OCI-M2 (cell line): Measurements from ENCODE around the gene FAM181B.

Experiments used
- DNase-seq: peaks from one replicate; lab custom pipeline; 2025; ENCODE audit not compliant: unreplicated experiment; lab: John Stamatoyannopoulos, UW

Gene FAM181B

DNA sequence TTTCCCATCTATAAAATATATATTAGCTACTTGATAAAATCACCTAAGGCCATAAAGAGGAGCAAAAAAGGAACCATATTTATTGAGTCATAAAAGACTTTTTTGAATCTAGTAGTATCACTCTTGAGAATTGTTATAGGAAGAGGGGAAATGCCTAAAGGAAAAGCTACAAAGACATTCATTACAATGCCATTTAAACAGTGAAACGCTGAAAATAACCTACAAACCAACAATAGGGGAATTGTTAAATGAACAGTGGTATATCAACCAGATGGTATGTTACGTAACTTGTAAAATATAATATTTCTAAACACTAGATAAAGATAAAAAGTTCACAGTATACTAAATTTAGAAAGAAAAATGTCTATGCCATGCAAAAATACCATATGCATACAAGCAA is 47.5 kb downstream of the FAM181B start:
- no peak for DNase-seq

DNA sequence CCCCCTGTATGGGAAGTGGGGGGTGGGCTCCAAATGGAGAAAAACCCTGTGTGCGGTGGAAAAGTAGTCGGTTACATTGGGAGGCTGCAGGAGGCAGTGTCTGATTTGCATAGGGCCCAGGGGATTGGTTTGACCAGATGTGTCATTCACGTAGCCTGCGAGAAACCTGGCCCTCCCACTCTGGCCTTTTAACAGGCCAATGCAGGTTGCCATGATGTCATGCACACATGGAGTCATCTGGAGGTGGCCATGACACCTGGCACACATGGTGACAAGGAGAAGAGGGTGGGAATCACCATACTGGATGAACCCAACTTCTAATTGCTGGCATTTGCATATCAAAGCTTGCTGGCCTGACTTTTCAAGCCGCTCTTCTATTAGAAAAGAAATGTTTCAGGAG is 50.6 kb downstream of the FAM181B start:
- DNase-seq: no peak

DNA sequence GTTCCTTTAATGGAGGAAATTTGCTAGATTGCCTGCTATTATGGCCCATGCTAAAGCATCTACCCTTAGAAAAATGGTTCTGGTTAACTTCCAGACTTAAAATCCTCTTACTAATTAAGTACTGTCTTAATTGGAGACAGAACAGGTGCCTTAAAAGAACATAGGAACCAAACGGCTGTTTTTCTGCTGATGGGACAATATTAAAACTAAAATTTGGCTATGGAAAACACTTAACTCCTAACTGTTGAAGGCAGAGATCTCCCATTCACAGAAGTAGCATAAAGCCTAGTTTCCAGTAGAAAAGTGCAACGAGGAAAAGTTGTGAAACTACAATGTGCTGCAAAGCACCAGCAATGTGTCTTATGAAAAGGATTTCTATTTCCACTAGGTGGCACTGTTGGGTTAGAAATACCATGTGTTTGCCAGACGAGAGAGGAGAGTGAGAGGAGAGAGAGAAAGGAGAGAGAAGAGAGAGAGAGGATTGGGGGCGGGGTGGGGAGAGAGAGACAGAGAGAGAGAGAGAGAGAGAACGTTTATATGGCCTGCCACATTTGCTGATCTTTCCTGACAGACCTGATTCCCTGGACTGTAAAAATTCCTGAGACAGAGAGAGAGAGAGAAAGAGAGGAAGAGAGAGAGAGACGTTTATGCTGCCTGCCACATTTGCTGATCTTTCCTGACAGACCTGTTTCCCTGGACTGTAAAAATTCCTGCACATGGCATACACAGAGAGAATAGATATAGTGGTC is 51.5 kb downstream of the FAM181B start:
- no peak for DNase-seq

DNA sequence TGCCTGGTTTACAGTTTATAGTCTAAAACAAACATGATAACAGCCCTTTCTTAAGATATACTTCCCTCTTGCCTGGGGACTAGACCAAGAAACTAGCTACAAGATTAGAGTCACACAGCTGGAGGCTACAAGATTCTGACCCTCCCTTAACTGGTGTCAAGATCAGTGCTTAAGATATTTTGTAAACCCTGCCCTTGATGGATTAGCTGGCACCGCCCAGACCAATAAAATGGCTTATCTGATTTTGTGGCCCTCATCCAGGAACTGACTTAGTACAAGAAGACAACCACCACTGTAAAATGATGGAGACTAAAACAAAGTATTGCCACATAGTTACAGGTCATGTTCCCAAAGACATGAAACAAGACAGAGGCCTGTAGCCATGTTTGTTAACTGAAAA is 53.4 kb downstream of the FAM181B start:
- DNase-seq: no peak
